Nephron (organoid): ENCODE results near the gene NSL1.
"Not testable (repeated sequence)": the region's sequence is repeated elsewhere in the genome, so short reads cannot be mapped to it uniquely, and the experiment has no call there.

Source experiments
- H3K27ac Mint-ChIP-seq, 3 experiments: 2 replicates each; pipeline ENCODE4 v1.8.0; 2020; ENCODE audit warnings: mixed read lengths in 3 of 3, mild to moderate bottlenecking in 2 of 3, moderate library complexity in 1 of 3
- H3K27me3 Mint-ChIP-seq: 2 replicates; pipeline ENCODE4 v1.8.0; 2021; ENCODE audit warnings: low read depth, mild to moderate bottlenecking, moderate library complexity, mixed read lengths
- H3K36me3 Mint-ChIP-seq: 2 replicates; pipeline ENCODE4 v1.8.0; 2020; ENCODE audit warnings: low read depth, mixed read lengths
- H3K4me1 Mint-ChIP-seq: 2 replicates; pipeline ENCODE4 v1.8.0; 2020; ENCODE audit warnings: mixed read lengths
- H3K4me3 Mint-ChIP-seq, 3 experiments: 2 replicates each; pipeline ENCODE4 v1.8.0; 2020; ENCODE audit warnings: mild to moderate bottlenecking in 3 of 3, mixed read lengths in 3 of 3, moderate library complexity in 2 of 3
- H3K9me3 Mint-ChIP-seq: 2 replicates; pipeline ENCODE4 v1.8.0; 2020; ENCODE audit warnings: mixed read lengths
- CTCF ChIP-seq, 3 experiments: fragments of 200-600 bp; sonication (generic); IDR thresholded peaks; one replicate each; pipeline ENCODE4 v1.5.0; 2021; ENCODE audit warnings: antibody characterized with exemption in 3 of 3; ENCODE audit not compliant: unreplicated experiment in 3 of 3

The NSL1 gene

GRCh38 chr1:212738330-212738729 is 53.2 kb downstream of the NSL1 start:
- Mint-ChIP-seq H3K36me3 (peaks cover 30% of the 10 kb centered on the region), H3K27ac (no peak overlapping the region), H3K4me1 (peaks cover 5% of the 10 kb centered on the region), H3K9me3 (no peaks in the 10 kb centered on the region), H3K4me3 (no peak overlapping the region), H3K27me3 (no peaks in the 10 kb centered on the region)
- TF ChIP-seq CTCF (IDR thresholded peaks at IDR 0.05; ENCODE audit: unreplicated experiment in 3 of 3) = no peak

GRCh38 chr1:212737559-212737958 is 54.0 kb downstream of the NSL1 start:
- no peak overlapping the region for H3K27ac Mint-ChIP-seq
- TF ChIP-seq CTCF (IDR thresholded peaks at IDR 0.05; ENCODE audit: unreplicated experiment in 3 of 3) = no peak
- no peaks in the 10 kb centered on the region for H3K27me3 Mint-ChIP-seq
- no peaks in the 10 kb centered on the region for H3K9me3 Mint-ChIP-seq
- H3K4me3 Mint-ChIP-seq = no peak overlapping the region
- peaks cover 29% of the 10 kb centered on the region for H3K36me3 Mint-ChIP-seq
- peaks cover 5% of the 10 kb centered on the region for H3K4me1 Mint-ChIP-seq

GRCh38 chr1:212733109-212733508 is 58.5 kb downstream of the NSL1 start:
- H3K4me3 Mint-ChIP-seq = no peak overlapping the region
- H3K4me1 Mint-ChIP-seq = peaks cover under 1% of the 10 kb centered on the region
- H3K27me3 Mint-ChIP-seq = no peaks in the 10 kb centered on the region
- no peak for TF ChIP-seq CTCF (IDR thresholded peaks at IDR 0.05; ENCODE audit: unreplicated experiment in 3 of 3)
- H3K9me3 Mint-ChIP-seq = no peaks in the 10 kb centered on the region
- peaks cover 10% of the 10 kb centered on the region for H3K36me3 Mint-ChIP-seq
- no peak overlapping the region for H3K27ac Mint-ChIP-seq

- Mint-ChIP-seq H3K36me3 (peaks cover 16% of the 10 kb centered on the region), H3K4me3 (no peak overlapping the region), H3K9me3 (peaks cover 1% of the 10 kb centered on the region), H3K27ac (no peak overlapping the region), H3K27me3 (no peaks in the 10 kb centered on the region), H3K4me1 (no peaks in the 10 kb centered on the region)
- no peak for TF ChIP-seq CTCF (IDR thresholded peaks at IDR 0.05; ENCODE audit: unreplicated experiment in 3 of 3)
Observed at GRCh38 chr1:212731630-212732029, 59.9 kb downstream of the NSL1 start.

GRCh38 chr1:212728606-212729005 is 63.0 kb downstream of the NSL1 start:
- Mint-ChIP-seq H3K4me3 (no peak overlapping the region), H3K27me3 (no peaks in the 10 kb centered on the region), H3K36me3 (peaks cover 32% of the 10 kb centered on the region), H3K27ac (peak overlapping the region in 1 of 3 experiments; percentile 81), H3K4me1 (no peaks in the 10 kb centered on the region), H3K9me3 (peaks cover 15% of the 10 kb centered on the region)
- TF ChIP-seq CTCF (IDR thresholded peaks at IDR 0.05; ENCODE audit: unreplicated experiment in 3 of 3) = no peak

- H3K27ac Mint-ChIP-seq = no peak overlapping the region
- H3K4me1 Mint-ChIP-seq = no peaks in the 10 kb centered on the region
- peaks cover 18% of the 10 kb centered on the region for H3K9me3 Mint-ChIP-seq
- H3K27me3 Mint-ChIP-seq = no peaks in the 10 kb centered on the region
- H3K4me3 Mint-ChIP-seq = no peak overlapping the region
- no peak for TF ChIP-seq CTCF (IDR thresholded peaks at IDR 0.05; ENCODE audit: unreplicated experiment in 3 of 3)
- peaks cover 35% of the 10 kb centered on the region for H3K36me3 Mint-ChIP-seq
Observed at GRCh38 chr1:212727386-212728181, 64.0 kb downstream of the NSL1 start.

GRCh38 chr1:212724679-212725078 is 66.9 kb downstream of the NSL1 start:
- Mint-ChIP-seq H3K9me3 (peaks cover 18% of the 10 kb centered on the region), H3K36me3 (peaks cover 35% of the 10 kb centered on the region)
- H3K27me3 Mint-ChIP-seq, H3K4me3 Mint-ChIP-seq, H3K4me1 Mint-ChIP-seq, H3K27ac Mint-ChIP-seq: not testable (repeated sequence)
